GM12878 (cell line): ENCODE results near the gene PGAM2. TPM values are rescaled to one million over a fixed set of nuclear protein-coding genes. Genes with fewer than 3 reads are reported as not detected.
A peak's percentile ranks its signal among the peaks of the same experiment; 100 is the strongest.

Experiments used
- CHD1 ChIP-seq: IDR thresholded peaks from 2 replicates; pipeline ENCODE4 v1.6.1; 2012; ENCODE audit warnings: low read depth, low read length, improper control_type of control experiment
- CREM ChIP-seq: IDR thresholded peaks from 2 replicates; pipeline ENCODE4 v1.6.1; 2014; ENCODE audit warnings: antibody characterized with exemption, low read depth
- EED ChIP-seq: sonication (generic); IDR thresholded peaks from 2 replicates; pipeline ENCODE4 v1.6.1; 2016; ENCODE audit warnings: antibody characterized with exemption, low read depth
- EGR1 ChIP-seq, 2 experiments: IDR thresholded peaks; 1 replicate in 1 of 2; 2 replicates in 1 of 2; pipeline ENCODE4 v1.6.1; 2011 to 2012; ENCODE audit warnings: low read depth in 2 of 2, low read length in 2 of 2, borderline replicate concordance in 1 of 2, mild to moderate bottlenecking in 1 of 2, moderate library complexity in 1 of 2
- EP300 ChIP-seq, 2 experiments: fragments of 150-350 bp in 1 of 2; IDR thresholded peaks; 2 replicates each; pipeline ENCODE4 v1.6.1; 2011 to 2012; ENCODE audit warnings: low read depth in 2 of 2, low read length in 2 of 2, borderline replicate concordance in 1 of 2, improper control_type of control experiment in 1 of 2, inconsistent platforms in 1 of 2; ENCODE audit not compliant: control insufficient read depth in 1 of 2
- ESRRA ChIP-seq: IDR thresholded peaks from 2 replicates; pipeline ENCODE4 v1.6.1; 2012; ENCODE audit warnings: mild to moderate bottlenecking, low read length, improper control_type of control experiment
- IKZF2 ChIP-seq, 2 experiments: fragments of 450-650 bp; IDR thresholded peaks; 2 replicates each; pipeline ENCODE4 v1.6.1; 2017; ENCODE audit warnings: mild to moderate bottlenecking in 2 of 2, moderate library complexity in 2 of 2
- SREBF2 ChIP-seq: IDR thresholded peaks from 2 replicates; pipeline ENCODE4 v1.6.1; 2012; ENCODE audit warnings: mild to moderate bottlenecking, low read length
- SUZ12 ChIP-seq: fragments of 200-600 bp; sonication (generic); IDR thresholded peaks from one replicate; pipeline ENCODE4 v1.6.1; 2018; ENCODE audit warnings: antibody characterized with exemption, mild to moderate bottlenecking; ENCODE audit not compliant: unreplicated experiment
- ZNF207 ChIP-seq: fragments of 450-650 bp; IDR thresholded peaks from 2 replicates; pipeline ENCODE4 v1.6.1; 2014; ENCODE audit warnings: antibody characterized with exemption, mild to moderate bottlenecking, borderline replicate concordance
- polyA plus RNA-seq, 11 experiments: library from polyadenylated mRNA; depleted of rRNA in 4 of 11; unstranded in 6 of 11; stranded (reverse) in 5 of 11; fragments of >200 nt; fragmentation: Nextera tagmentation in 4 of 11; fragmentation: Illumina TruSeq in 1 of 11; extraction: Ambion mirVana in 4 of 11; extraction: Trizol in 1 of 11; gene quantifications; 1 replicate in 1 of 11; 2 replicates in 10 of 11; pipeline versions ENCODE4 v1.2.1 to v1.2.3, GENCODE V29; 2011 to 2016; ENCODE audit warnings: inconsistent platforms in 2 of 11, missing spikeins in 2 of 11, low read depth in 1 of 11
- total RNA-seq, 4 experiments: library from RNA; depleted of rRNA in 3 of 4; stranded (reverse); fragments of >200 nt in 3 of 4; fragmentation: Illumina TruSeq in 1 of 4; extraction: Trizol in 1 of 4; gene quantifications; 2 replicates each; pipeline versions ENCODE4 v1.2.1 to v1.2.3, GENCODE V29; 2013 to 2021
- TF ChIP-seq, protein P1 (sequence below): IDR thresholded peaks from 2 replicates; pipeline ENCODE4 v1.6.1; 2012; ENCODE audit warnings: improper control_type of control experiment, low read depth, low read length; ENCODE audit not compliant: insufficient replicate concordance
- TF ChIP-seq, protein P2 (sequence below): fragments of 450-650 bp; conservative IDR thresholded peaks from 2 replicates; pipeline ENCODE4 v1.6.1; 2017; ENCODE audit warnings: mild to moderate bottlenecking, moderate library complexity
- TF ChIP-seq, protein P3 (sequence below): IDR thresholded peaks from 2 replicates; pipeline ENCODE4 v1.6.1; 2011; ENCODE audit warnings: borderline replicate concordance, low read depth, mild to moderate bottlenecking, moderate library complexity, mixed read lengths, low read length; ENCODE audit not compliant: insufficient read depth; ENCODE audit errors: extremely low read length

PGAM2 gene
- total and polyA plus RNA-seq, 10 of the 15 experiments (the other 5 are each of a cell fraction or from before 2014, with no cell fraction given): not detected

DNA sequence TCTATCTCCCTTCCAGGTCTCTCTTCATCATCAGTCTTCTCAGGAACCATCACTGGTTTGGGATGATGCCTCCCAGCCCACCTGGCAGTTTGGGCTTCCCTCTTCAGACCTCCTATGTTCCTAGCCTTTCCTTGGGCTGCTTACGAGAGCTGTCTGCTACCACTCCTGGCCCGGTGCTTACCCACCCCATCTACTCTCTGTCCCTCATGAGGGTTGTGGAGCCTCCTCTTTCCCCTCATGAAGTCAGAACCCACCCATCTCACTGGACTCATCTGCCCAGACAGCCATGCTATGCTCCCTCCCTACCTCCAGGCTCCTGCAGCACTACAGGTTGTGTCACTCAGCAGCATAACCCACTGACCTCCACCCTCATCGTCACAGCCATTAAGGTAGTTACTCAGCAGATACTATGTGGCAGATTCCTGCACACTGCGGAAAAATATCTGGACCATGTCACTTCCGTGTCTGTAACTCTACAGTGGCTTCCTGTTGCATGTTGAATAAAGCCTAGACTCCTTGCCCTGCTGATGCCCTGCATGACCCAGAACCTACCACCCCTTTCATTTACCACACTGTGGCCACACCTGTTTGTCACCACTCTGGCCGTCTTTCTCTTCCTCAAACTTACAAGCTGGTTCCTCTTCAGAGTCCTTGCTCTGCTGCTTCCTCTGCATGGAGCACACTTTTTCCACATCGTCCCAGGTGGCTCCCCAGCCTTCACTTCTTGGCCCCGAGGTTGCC, 18.9 kb downstream of the PGAM2 start (continued):
- TF ChIP-seq, protein P1, sequence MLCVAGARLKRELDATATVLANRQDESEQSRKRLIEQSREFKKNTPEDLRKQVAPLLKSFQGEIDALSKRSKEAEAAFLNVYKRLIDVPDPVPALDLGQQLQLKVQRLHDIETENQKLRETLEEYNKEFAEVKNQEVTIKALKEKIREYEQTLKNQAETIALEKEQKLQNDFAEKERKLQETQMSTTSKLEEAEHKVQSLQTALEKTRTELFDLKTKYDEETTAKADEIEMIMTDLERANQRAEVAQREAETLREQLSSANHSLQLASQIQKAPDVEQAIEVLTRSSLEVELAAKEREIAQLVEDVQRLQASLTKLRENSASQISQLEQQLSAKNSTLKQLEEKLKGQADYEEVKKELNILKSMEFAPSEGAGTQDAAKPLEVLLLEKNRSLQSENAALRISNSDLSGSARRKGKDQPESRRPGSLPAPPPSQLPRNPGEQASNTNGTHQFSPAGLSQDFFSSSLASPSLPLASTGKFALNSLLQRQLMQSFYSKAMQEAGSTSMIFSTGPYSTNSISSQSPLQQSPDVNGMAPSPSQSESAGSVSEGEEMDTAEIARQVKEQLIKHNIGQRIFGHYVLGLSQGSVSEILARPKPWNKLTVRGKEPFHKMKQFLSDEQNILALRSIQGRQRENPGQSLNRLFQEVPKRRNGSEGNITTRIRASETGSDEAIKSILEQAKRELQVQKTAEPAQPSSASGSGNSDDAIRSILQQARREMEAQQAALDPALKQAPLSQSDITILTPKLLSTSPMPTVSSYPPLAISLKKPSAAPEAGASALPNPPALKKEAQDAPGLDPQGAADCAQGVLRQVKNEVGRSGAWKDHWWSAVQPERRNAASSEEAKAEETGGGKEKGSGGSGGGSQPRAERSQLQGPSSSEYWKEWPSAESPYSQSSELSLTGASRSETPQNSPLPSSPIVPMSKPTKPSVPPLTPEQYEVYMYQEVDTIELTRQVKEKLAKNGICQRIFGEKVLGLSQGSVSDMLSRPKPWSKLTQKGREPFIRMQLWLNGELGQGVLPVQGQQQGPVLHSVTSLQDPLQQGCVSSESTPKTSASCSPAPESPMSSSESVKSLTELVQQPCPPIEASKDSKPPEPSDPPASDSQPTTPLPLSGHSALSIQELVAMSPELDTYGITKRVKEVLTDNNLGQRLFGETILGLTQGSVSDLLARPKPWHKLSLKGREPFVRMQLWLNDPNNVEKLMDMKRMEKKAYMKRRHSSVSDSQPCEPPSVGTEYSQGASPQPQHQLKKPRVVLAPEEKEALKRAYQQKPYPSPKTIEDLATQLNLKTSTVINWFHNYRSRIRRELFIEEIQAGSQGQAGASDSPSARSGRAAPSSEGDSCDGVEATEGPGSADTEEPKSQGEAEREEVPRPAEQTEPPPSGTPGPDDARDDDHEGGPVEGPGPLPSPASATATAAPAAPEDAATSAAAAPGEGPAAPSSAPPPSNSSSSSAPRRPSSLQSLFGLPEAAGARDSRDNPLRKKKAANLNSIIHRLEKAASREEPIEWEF: no peak
- peak; percentile 32; the same call in 1 of the 2 replicates for TF ChIP-seq EED
- TF ChIP-seq ZNF207: no peak
- TF ChIP-seq, protein P2, sequence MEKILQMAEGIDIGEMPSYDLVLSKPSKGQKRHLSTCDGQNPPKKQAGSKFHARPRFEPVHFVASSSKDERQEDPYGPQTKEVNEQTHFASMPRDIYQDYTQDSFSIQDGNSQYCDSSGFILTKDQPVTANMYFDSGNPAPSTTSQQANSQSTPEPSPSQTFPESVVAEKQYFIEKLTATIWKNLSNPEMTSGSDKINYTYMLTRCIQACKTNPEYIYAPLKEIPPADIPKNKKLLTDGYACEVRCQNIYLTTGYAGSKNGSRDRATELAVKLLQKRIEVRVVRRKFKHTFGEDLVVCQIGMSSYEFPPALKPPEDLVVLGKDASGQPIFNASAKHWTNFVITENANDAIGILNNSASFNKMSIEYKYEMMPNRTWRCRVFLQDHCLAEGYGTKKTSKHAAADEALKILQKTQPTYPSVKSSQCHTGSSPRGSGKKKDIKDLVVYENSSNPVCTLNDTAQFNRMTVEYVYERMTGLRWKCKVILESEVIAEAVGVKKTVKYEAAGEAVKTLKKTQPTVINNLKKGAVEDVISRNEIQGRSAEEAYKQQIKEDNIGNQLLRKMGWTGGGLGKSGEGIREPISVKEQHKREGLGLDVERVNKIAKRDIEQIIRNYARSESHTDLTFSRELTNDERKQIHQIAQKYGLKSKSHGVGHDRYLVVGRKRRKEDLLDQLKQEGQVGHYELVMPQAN: no peak
- TF ChIP-seq CREM: no peak
- no peak for TF ChIP-seq ESRRA
- no peak for TF ChIP-seq SREBF2
- TF ChIP-seq, protein P3, sequence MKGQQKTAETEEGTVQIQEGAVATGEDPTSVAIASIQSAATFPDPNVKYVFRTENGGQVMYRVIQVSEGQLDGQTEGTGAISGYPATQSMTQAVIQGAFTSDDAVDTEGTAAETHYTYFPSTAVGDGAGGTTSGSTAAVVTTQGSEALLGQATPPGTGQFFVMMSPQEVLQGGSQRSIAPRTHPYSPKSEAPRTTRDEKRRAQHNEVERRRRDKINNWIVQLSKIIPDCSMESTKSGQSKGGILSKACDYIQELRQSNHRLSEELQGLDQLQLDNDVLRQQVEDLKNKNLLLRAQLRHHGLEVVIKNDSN: no peak
- no peak for TF ChIP-seq CHD1
- no peak for TF ChIP-seq EP300 (IDR thresholded peaks at IDR 0.05; ENCODE audit: borderline replicate concordance in 1 of 2, control insufficient read depth in 1 of 2, low read depth in 2 of 2, low read length in 2 of 2)
- TF ChIP-seq IKZF2 (IDR thresholded peaks at IDR 0.05): peak; percentile 53; a peak in 3 of 4 replicates
- TF ChIP-seq SUZ12: no peak
- no peak for TF ChIP-seq EGR1 (IDR thresholded peaks at IDR 0.05; ENCODE audit: borderline replicate concordance in 1 of 2, low read depth in 2 of 2, low read length in 2 of 2)
